GM19467 (cell line): ENCODE results near the gene ITIH2.
A peak's percentile ranks its signal among the peaks of the same experiment; 100 is the strongest.
"Not testable (repeated sequence)": the region's sequence is repeated elsewhere in the genome, so short reads cannot be mapped to it uniquely, and the experiment has no call there.

ENCODE experiments used
- ATAC-seq: cut with Tn5 transposase; IDR thresholded peaks from one replicate; pipeline ENCODE4 v1.9.1; 2021; ENCODE audit warnings: mild to moderate bottlenecking, moderate library complexity; ENCODE audit not compliant: unreplicated experiment

ITIH2 gene, protein sequence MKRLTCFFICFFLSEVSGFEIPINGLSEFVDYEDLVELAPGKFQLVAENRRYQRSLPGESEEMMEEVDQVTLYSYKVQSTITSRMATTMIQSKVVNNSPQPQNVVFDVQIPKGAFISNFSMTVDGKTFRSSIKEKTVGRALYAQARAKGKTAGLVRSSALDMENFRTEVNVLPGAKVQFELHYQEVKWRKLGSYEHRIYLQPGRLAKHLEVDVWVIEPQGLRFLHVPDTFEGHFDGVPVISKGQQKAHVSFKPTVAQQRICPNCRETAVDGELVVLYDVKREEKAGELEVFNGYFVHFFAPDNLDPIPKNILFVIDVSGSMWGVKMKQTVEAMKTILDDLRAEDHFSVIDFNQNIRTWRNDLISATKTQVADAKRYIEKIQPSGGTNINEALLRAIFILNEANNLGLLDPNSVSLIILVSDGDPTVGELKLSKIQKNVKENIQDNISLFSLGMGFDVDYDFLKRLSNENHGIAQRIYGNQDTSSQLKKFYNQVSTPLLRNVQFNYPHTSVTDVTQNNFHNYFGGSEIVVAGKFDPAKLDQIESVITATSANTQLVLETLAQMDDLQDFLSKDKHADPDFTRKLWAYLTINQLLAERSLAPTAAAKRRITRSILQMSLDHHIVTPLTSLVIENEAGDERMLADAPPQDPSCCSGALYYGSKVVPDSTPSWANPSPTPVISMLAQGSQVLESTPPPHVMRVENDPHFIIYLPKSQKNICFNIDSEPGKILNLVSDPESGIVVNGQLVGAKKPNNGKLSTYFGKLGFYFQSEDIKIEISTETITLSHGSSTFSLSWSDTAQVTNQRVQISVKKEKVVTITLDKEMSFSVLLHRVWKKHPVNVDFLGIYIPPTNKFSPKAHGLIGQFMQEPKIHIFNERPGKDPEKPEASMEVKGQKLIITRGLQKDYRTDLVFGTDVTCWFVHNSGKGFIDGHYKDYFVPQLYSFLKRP

GRCh38 chr10:7703140-7703539 is at the start of gene ITIH2:
TSS of gene ITIH2 (plus strand) at chr10:7703316. CDS start at chr10:7703435, 119 bp downstream.
- no peak for ATAC-seq

- not testable (repeated sequence) for ATAC-seq
These were observed 46.0 kb upstream of the ITIH2 start for GRCh38 chr10:7657079-7657478.

- no peak for ATAC-seq
These were observed 45.6 kb upstream of the ITIH2 start for GRCh38 chr10:7657552-7657951.

DNA sequence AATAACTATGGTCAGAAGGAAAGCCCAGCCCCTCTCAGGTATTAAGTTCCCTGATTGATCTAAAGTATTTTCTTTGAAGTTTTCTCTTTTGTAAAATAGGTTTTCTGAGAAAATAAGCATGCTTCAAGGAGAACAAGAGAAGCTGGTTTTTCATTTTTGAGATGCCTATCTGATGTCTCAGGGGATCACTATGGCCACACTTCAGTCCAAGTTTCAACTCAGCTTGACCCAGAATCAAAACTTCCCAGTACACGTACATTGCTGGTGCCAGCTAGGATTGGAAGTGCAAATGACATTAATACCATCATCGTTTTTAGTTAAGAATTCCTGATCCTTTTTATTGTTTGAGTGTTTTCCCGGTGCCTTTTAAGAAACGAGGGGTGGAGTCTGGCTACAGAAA is 43.6 kb upstream of the ITIH2 start:
- no peak for ATAC-seq

- ATAC-seq, result no peak
These were observed 40.6 kb upstream of the ITIH2 start for GRCh38 chr10:7662522-7662921.

DNA sequence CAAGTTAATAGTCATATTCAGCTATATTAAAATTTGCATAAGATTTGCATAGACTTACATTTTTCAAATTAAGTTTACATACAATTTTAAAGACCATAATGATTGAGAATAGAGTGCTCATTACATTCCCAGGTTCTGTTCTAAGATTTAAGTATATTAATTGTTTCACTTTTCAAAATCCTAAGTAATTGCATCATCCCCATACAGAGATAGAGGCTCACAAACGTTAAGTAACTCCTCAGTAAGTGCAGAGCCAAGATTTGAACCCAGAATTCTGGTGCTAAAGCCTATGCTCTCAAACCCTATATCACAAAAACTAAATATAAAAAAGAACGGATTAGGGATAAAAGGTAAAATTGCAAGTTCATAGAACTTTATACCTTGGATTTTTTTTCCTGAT is 38.4 kb upstream of the ITIH2 start:
- no peak for ATAC-seq

- ATAC-seq, result no peak
These were observed 37.3 kb upstream of the ITIH2 start for GRCh38 chr10:7665767-7666166.

- no peak for ATAC-seq
These were observed 36.7 kb upstream of the ITIH2 start, which contains the start of gene ITIH5 for GRCh38 chr10:7666253-7667023. TSS of gene ITIH5 (minus strand) at chr10:7666966. CDS start at chr10:7666892, 74 bp downstream.

DNA sequence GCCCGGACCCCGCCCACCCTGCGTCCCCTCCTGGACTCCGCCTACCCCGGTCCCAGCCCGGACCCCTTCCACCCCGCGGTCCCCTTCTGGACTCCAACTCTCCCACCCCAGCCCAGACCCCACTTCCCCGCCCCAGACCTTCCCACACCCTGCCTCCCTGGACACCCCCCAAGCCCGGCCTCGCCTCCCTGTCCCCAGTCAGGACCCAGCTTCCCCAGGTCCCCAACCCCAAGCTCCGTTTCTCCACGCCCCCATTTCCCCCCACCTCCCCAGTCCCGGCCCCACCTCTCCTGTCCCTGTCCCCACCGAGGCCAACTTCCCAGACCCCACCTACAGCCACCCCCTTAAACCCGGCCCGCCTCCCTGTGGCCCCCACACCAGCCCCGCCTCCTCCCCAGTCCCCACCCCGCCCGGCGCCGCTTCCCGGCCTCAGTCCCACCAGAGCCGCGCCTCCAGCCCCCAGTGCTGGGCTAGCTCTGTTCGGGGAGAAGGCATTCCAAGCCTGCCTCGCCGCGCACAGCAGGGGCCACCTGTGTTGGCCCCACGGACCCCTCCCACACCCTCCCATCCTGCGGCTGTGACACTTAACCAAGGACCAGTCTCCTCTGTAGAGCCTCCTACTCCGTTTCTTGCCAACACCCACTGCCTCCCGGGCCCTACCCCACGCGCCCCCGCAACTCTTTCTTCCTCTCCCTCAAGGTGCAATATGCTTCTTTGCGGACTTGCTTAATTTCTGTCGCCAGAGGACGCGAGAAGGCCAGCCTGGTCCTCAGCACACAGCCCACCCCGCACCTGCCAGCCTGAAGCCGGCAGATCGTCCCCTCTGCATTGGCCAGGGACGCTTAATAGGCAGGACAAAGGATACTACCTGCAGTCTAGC is 35.6 kb upstream of the ITIH2 start:
- ATAC-seq, result no peak

GRCh38 chr10:7670157-7670556 is 33.0 kb upstream of the ITIH2 start:
- no peak for ATAC-seq

- ATAC-seq, result no peak
These were observed 30.6 kb upstream of the ITIH2 start for GRCh38 chr10:7672341-7673134.

- ATAC-seq, result no peak
These were observed 23.9 kb upstream of the ITIH2 start for GRCh38 chr10:7679256-7679655.

- ATAC-seq, result not testable (repeated sequence)
These were observed 23.0 kb upstream of the ITIH2 start for GRCh38 chr10:7680078-7680477.

DNA sequence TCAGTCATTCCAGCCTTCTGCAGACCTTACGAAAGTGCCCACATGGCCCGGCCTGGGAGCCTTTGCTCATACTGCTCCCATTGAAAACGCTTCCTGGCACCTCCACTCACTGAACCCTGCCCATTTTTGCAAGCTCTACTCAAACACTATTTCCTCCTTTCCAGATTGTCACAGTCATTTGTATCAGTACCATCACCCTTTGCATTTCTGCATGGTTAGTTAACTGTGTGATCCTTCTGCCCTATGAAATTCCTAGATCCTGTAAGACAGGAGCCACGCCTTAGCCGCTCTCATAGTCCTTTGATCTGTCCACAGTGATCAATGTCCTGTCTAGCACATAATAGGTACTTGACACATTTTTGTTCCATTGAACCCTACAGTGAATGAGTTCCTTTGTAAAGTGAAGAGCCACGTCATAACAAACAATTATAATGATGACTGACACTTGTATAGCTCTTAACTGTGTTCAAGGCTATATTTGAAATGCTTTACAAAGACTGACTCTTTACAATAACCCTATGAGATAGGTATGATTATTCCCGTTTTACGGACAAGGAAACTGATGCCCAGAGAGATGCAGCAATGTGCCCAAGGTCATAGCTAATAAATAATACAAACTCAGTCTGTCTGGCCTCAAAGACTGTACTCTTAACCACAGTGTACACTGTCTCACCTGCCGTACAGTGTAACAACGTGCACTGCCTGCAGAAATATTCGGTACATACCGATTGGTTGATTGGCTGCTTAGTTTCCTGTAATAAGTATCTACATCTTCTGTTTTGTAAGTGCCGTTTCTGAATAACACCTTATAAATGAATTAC is 16.6 kb upstream of the ITIH2 start:
- peak; percentile 12 for ATAC-seq

GRCh38 chr10:7687228-7687907 is 15.7 kb upstream of the ITIH2 start:
- ATAC-seq, result peak; percentile 97

DNA sequence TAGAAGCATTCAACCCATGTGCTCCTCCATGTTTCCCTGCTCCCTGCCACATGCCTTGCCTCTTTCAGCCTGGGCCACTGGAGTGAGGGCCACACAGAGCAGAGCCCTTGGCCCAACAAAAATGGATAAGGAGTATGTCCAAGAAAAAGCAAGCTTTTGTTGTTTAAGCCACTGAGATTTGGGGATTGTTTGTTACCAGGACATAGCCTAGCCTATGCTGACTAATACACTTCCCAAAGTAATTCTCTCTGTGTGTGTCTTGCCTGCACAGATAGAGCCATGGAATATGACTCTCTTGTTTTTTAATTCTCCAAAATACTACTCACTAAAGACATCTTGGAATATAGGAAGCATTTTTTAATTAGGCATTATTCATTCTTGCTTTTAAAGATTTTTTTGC is 13.5 kb upstream of the ITIH2 start:
- ATAC-seq, result no peak

- ATAC-seq, result not testable (repeated sequence)
These were observed 12.1 kb upstream of the ITIH2 start for GRCh38 chr10:7690885-7691597.
